ENCODE data around the gene CWC27.

CWC27 gene

GRCh38 chr5:65062469-65063083 lies 293.8 kb downstream of the CWC27 start:
- H3K4me1 ChIP-seq (ENCODE audit: insufficient read depth, low read length): peaks cover 13% of the 10 kb centered on the region
- no peak overlapping the region for H3K9ac ChIP-seq (ENCODE audit: low read depth, low read length)
- no peaks in the 10 kb centered on the region for H3K27me3 ChIP-seq (ENCODE audit: insufficient read depth, low read length)

DNA sequence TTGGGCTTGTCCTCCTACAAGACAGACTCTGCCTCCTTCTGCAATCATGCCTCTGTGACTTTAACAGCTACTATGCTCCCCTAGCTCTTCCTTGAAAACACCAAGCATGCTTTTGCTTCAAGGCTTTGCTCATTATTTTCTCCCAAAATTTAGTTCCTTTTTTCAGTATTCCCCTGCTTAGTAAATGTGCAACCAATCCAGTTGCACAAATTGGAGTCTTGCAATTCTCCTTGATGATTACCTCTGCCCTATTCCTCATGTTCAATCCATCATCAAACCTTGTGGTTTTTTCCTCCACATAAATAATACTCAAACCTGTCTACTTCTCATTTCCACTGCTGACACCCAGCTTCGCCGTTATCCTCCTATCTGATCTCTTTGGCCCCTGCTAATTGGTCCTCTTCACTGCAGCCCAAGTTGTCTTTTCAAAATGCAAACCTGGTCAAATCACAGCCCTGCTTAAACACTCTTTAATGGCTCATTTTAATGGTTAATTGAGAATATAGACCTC lies 296.3 kb downstream of the CWC27 start:
- Histone ChIP-seq H3K9me3 (ENCODE audit: insufficient read depth, low read depth, low read length) (peaks cover under 1% of the 10 kb centered on the region; the same call in 1 of the 2 replicates), H3K27me3 (ENCODE audit: insufficient read depth, low read length) (no peaks in the 10 kb centered on the region), H3K9ac (ENCODE audit: low read depth, low read length) (no peak overlapping the region), H3K4me3 (ENCODE audit: low read length) (no peak overlapping the region), H3K27ac (ENCODE audit: low read length) (no peak overlapping the region), H3K4me1 (ENCODE audit: insufficient read depth, low read length) (peaks cover 13% of the 10 kb centered on the region), H3K36me3 (ENCODE audit: insufficient read depth, low read depth, low read length) (no peaks in the 10 kb centered on the region)

More at GRCh38 chr5:65062469-65063083, 293.8 kb downstream of the CWC27 start:
- no peak overlapping the region for H3K4me3 ChIP-seq (ENCODE audit: low read length)
- H3K36me3 ChIP-seq (ENCODE audit: insufficient read depth, low read depth, low read length): no peaks in the 10 kb centered on the region
- H3K9me3 ChIP-seq (ENCODE audit: insufficient read depth, low read depth, low read length): peaks cover 6% of the 10 kb centered on the region; the same call in 1 of the 2 replicates
- H3K27ac ChIP-seq (ENCODE audit: low read length): no peak overlapping the region

GRCh38 chr5:65066387-65067146 lies 297.8 kb downstream of the CWC27 start:
- no peaks in the 10 kb centered on the region for H3K27me3 ChIP-seq (ENCODE audit: insufficient read depth, low read length)
- peaks cover 13% of the 10 kb centered on the region for H3K4me1 ChIP-seq (ENCODE audit: insufficient read depth, low read length)
- H3K4me3 ChIP-seq (ENCODE audit: low read length): no peak overlapping the region
- H3K27ac ChIP-seq (ENCODE audit: low read length): no peak overlapping the region
- no peaks in the 10 kb centered on the region for H3K9me3 ChIP-seq (ENCODE audit: insufficient read depth, low read depth, low read length)
- H3K9ac ChIP-seq (ENCODE audit: low read depth, low read length): no peak overlapping the region
- no peaks in the 10 kb centered on the region for H3K36me3 ChIP-seq (ENCODE audit: insufficient read depth, low read depth, low read length)

GRCh38 chr5:65067147-65067506 lies 298.4 kb downstream of the CWC27 start:
- Histone ChIP-seq H3K9ac (ENCODE audit: low read depth, low read length) (no peak overlapping the region), H3K4me3 (ENCODE audit: low read length) (no peak overlapping the region), H3K36me3 (ENCODE audit: insufficient read depth, low read depth, low read length) (no peaks in the 10 kb centered on the region), H3K4me1 (ENCODE audit: insufficient read depth, low read length) (peaks cover 13% of the 10 kb centered on the region), H3K27ac (ENCODE audit: low read length) (no peak overlapping the region), H3K27me3 (ENCODE audit: insufficient read depth, low read length) (no peaks in the 10 kb centered on the region), H3K9me3 (ENCODE audit: insufficient read depth, low read depth, low read length) (no peaks in the 10 kb centered on the region)

Measured in iPS-20b (cell line).